AG04449 (cell line): ENCODE results near the gene TMEM167A.

Source experiments
- CTCF ChIA-PET: fragments of 350-600 bp; formaldehyde crosslinking; extraction: SDS; loops from one replicate; lab custom pipeline; 2021; ENCODE audit warnings: antibody characterized with exemption; lab: Yijun Ruan, JAX
- POLR2A ChIA-PET: fragments of 400-600, 350-600 bp; formaldehyde crosslinking; extraction: SDS; loops from one replicate; lab custom pipeline; 2020; ENCODE audit warnings: antibody characterized with exemption, inconsistent platforms; lab: Yijun Ruan, JAX
- DNase-seq: peaks from one replicate; pipeline ENCODE4 v3.0.0-alpha.2; 2010; ENCODE audit warnings: low read depth, low spot score
- H3K4me3 ChIP-seq: 2 replicates; pipeline ENCODE4 v1.5.1; 2011; ENCODE audit warnings: low read depth, mild to moderate bottlenecking, control low read depth, low read length
- CTCF ChIP-seq: IDR thresholded peaks from one replicate; pipeline ENCODE4 v1.5.1; 2011; ENCODE audit warnings: mild to moderate bottlenecking, moderate library complexity, low read length, control low read depth, inconsistent platforms; ENCODE audit not compliant: insufficient read depth; ENCODE audit errors: missing control alignments

TMEM167A gene

DNA sequence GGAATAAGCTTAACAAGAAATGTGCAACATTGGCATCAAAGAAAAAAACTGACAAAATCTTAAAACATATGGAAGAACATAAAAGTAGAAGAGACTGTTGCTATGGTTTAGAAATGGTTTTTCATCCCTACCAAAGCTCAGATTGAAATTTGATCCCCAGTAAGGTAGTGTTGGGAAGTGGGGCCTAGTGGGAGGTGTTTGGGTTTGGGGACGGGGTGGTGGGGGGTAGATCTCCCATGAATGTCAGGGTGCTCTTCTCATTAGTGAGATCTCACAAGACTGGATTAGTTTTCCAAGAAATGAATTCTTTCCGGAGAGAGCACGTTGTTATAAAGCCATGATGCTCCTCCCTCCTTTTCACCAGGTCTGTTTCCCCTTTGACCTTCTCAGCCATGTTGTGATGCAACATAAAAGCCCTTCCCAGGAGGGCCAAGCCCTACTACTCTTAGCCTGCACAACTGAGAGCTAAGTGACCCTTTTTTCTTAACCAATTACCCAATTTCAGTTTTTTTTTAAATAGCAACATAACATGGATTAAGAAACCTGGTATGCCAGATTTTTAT, 10.6 kb downstream of the TMEM167A start:
- no peak for TF ChIP-seq CTCF

GRCh38 chr5:83059341-83059740, 17.9 kb downstream of the TMEM167A start:
- TF ChIP-seq CTCF = no peak
- DNase-seq = no peak
- CTCF ChIA-PET = no interaction called here
- POLR2A ChIA-PET = no interaction called here
- no peak overlapping the region for H3K4me3 ChIP-seq

More for the DNA sequence above, 10.6 kb downstream of the TMEM167A start:
- no peak for DNase-seq
- ChIA-PET CTCF (interaction anchor here (0.7 kb wide), 1 partner anchor 890 kb away, joined by 3 read pairs; no protein-coding TSS in a partner anchor), POLR2A (no interaction called here)
- H3K4me3 ChIP-seq = no peak overlapping the region

GRCh38 chr5:83058726-83059125, 18.5 kb downstream of the TMEM167A start:
- TF ChIP-seq CTCF = no peak
- no peak for DNase-seq
- CTCF ChIA-PET = no interaction called here
- POLR2A ChIA-PET = no interaction called here
- no peak overlapping the region for H3K4me3 ChIP-seq

DNA sequence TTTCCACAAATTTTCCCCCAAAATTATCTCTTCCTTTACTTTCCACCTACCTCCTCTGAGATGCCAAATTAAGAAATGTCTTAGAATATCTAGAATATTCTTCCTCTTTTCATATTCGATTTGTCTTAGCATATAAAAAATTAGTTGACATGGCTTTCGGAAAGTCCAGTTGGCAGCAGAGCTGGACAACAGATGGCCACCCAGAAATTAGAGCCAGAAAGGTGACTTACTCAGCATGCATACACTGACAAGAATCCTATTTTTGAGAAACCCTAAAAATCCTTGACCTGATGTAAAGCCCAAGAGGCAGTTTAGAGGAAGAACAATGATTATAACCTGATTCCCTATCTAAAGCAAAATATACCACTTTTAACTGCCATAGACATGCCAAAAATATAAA, 22.0 kb downstream of the TMEM167A start:
- no peak for TF ChIP-seq CTCF
- ChIA-PET CTCF (no interaction called here), POLR2A (no interaction called here)

GRCh38 chr5:83050723-83051340, 26.4 kb downstream of the TMEM167A start:
- H3K4me3 ChIP-seq = no peak overlapping the region
- no peak for DNase-seq
- POLR2A ChIA-PET = no interaction called here
- no peak for TF ChIP-seq CTCF
- CTCF ChIA-PET = interaction anchor here (0.5 to 1.3 kb wide), 2 partner anchors 13 to 380 kb away, joined by 3 to 5 read pairs; no protein-coding TSS in a partner anchor

More for the DNA sequence above, 22.0 kb downstream of the TMEM167A start:
- DNase-seq = no peak
- H3K4me3 ChIP-seq = no peak overlapping the region

- no peak overlapping the region for H3K4me3 ChIP-seq
- ChIA-PET CTCF (no interaction called here), POLR2A (no interaction called here)
- TF ChIP-seq CTCF = no peak
- DNase-seq = no peak
Observed at GRCh38 chr5:83049370-83049885, 27.8 kb downstream of the TMEM167A start.
